ENCODE data around the gene LENEP. TPM values are rescaled to one million over a fixed set of nuclear protein-coding genes. Genes with fewer than 3 reads are reported as not detected.

Gene LENEP
- total RNA-seq, 1 donor from 2014 or later, result 1.1 TPM

DNA sequence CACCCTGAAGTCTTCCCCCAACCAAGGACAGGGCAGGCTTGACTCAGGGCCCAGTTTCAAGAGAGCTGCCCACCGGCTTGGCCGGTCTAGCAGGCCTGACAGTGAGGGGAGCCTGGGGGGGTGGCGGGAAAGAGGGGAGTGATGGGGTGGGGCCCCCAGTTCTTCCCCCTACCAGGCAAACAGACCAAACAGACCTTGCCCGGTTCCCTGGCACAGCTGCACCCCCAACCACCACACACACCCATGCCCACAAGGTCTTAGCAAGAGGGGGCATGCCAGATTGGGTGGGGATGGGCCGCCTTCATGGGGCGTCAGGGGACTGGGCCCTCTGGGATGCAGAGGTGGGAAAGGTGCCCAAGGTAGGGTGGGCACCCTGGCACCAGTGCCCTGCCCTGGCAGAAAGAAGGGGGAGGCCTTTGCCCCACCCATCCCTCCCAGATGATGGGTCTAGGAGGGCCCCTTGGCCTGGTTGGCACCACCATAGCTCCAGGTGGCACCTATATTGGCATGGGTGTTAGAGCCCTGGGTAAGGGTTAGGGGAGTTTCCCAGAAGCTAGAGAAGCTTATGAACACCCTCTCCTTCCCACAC, 18.1 kb downstream of the LENEP start:
- no peaks in the 10 kb centered on the region for H3K27me3 Mint-ChIP-seq
- peaks cover 28% of the 10 kb centered on the region for H3K4me1 Mint-ChIP-seq (ENCODE audit: unreplicated experiment)
- H3K36me3 Mint-ChIP-seq, result no peaks in the 10 kb centered on the region
- no peak for DNase-seq (ENCODE audit: extremely low spot score, unreplicated experiment)
- no peaks in the 10 kb centered on the region for H3K9me3 Mint-ChIP-seq
- TF ChIP-seq, protein P1, sequence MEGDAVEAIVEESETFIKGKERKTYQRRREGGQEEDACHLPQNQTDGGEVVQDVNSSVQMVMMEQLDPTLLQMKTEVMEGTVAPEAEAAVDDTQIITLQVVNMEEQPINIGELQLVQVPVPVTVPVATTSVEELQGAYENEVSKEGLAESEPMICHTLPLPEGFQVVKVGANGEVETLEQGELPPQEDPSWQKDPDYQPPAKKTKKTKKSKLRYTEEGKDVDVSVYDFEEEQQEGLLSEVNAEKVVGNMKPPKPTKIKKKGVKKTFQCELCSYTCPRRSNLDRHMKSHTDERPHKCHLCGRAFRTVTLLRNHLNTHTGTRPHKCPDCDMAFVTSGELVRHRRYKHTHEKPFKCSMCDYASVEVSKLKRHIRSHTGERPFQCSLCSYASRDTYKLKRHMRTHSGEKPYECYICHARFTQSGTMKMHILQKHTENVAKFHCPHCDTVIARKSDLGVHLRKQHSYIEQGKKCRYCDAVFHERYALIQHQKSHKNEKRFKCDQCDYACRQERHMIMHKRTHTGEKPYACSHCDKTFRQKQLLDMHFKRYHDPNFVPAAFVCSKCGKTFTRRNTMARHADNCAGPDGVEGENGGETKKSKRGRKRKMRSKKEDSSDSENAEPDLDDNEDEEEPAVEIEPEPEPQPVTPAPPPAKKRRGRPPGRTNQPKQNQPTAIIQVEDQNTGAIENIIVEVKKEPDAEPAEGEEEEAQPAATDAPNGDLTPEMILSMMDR (conservative IDR thresholded peaks at IDR 0.05), result no peak
- H3K27ac Mint-ChIP-seq, result peak overlapping the region; percentile 78
- no peak overlapping the region for H3K4me3 Mint-ChIP-seq

DNA sequence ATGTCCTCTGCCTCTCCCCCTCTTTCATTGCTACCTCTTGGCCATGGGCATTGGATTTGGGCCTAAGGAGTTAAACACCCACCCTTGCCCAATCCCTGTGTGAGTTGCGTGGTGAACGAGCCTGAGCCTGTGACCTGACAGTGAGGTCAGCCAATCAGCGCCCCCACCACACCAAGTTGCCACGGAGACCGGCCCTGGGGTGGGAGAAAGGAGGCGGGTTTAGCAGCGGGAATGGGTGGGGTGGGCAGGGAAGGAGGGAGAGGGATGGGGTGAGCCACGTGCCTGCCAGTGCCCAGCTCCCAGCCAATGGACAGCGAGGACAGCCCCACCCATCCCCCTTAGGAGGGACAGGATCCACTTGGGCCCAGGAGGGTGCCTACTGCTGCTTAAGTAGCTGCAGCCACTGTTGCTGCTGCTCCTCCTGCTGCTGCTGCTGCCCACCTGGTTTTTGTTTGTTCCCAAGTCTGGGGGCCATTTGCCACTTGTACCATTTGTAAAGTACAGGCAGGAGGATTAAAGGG, 18.7 kb downstream of the LENEP start:
- TF ChIP-seq, protein P1 (conservative IDR thresholded peaks at IDR 0.05), result no peak
- H3K27ac Mint-ChIP-seq, result peak overlapping the region; percentile 78
- DNase-seq (ENCODE audit: extremely low spot score, unreplicated experiment), result no peak
- no peaks in the 10 kb centered on the region for H3K36me3 Mint-ChIP-seq
- H3K4me3 Mint-ChIP-seq, result no peak overlapping the region
- H3K27me3 Mint-ChIP-seq, result no peaks in the 10 kb centered on the region
- peaks cover 24% of the 10 kb centered on the region for H3K4me1 Mint-ChIP-seq (ENCODE audit: unreplicated experiment)
- H3K9me3 Mint-ChIP-seq, result no peaks in the 10 kb centered on the region

DNA sequence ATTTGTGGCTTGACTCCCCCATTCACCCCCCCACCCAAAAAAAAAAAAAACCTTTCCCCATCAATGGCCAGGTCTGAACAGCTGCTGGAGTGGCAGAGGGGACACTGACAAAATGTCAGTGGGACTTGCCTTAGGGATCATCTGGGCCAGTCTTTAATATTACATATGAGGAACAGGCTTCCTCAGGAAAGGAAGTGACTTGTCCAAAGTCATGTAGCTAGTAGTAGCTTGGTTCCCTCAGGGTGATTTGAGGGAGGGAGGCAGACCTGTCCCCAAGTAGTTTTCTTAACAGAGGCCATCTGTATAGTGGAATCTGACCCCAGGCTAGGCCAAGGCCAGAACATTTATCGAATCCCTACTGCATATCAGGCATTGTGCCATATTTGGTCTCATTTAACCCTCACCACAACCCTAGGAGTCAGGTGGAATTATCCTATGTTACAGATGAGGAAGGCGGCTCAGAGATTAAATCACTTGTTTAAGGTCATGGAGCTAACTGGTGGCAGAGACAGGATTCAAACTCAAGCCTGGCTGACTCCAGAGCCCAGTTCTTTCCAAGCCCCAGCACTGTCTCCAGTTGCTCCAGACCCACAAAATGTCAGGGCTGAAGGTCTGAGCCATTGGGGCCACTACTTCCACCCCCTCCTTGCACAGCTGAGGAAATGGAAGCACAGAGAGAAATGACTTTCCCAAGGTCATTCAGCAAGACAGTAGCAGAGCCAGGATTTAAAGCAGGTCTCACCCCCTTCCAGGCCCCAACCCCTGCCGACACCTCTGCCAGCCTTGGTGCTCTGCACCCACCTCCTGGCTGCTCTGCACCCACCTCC, 19.6 kb downstream of the LENEP start:
- TF ChIP-seq, protein P1 (conservative IDR thresholded peaks at IDR 0.05), result no peak
- Mint-ChIP-seq H3K36me3 (no peaks in the 10 kb centered on the region), H3K4me3 (no peak overlapping the region), H3K27ac (peak overlapping the region; percentile 78), H3K9me3 (no peaks in the 10 kb centered on the region), H3K27me3 (no peaks in the 10 kb centered on the region), H3K4me1 (ENCODE audit: unreplicated experiment) (peaks cover 24% of the 10 kb centered on the region)
- no peak for DNase-seq (ENCODE audit: extremely low spot score, unreplicated experiment)

DNA sequence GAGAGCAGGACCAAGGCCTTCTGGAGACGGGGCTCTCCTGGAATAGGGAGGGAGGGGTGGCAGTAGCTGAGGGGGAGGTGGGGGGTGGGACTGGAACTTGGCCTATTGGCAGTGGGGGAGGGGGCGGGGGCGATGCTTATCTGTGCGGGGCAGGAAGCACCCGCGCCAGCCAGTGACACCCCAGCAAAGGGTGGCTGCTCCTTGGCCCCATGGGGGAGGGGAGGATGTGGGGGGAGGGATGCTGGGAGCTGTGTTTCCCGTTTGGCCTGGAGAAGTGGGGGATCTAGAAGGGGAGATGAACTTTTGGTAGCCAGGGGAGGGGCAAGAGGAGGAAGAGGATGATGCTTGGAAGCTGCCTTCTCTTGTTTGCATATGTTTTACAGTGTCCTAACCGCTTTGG, 20.2 kb downstream of the LENEP start:
- Mint-ChIP-seq H3K27ac (no peak overlapping the region), H3K9me3 (no peaks in the 10 kb centered on the region), H3K27me3 (no peaks in the 10 kb centered on the region), H3K36me3 (no peaks in the 10 kb centered on the region), H3K4me1 (ENCODE audit: unreplicated experiment) (peaks cover 24% of the 10 kb centered on the region), H3K4me3 (no peak overlapping the region)
- DNase-seq (ENCODE audit: extremely low spot score, unreplicated experiment), result no peak
- TF ChIP-seq, protein P1 (conservative IDR thresholded peaks at IDR 0.05), result no peak

DNA sequence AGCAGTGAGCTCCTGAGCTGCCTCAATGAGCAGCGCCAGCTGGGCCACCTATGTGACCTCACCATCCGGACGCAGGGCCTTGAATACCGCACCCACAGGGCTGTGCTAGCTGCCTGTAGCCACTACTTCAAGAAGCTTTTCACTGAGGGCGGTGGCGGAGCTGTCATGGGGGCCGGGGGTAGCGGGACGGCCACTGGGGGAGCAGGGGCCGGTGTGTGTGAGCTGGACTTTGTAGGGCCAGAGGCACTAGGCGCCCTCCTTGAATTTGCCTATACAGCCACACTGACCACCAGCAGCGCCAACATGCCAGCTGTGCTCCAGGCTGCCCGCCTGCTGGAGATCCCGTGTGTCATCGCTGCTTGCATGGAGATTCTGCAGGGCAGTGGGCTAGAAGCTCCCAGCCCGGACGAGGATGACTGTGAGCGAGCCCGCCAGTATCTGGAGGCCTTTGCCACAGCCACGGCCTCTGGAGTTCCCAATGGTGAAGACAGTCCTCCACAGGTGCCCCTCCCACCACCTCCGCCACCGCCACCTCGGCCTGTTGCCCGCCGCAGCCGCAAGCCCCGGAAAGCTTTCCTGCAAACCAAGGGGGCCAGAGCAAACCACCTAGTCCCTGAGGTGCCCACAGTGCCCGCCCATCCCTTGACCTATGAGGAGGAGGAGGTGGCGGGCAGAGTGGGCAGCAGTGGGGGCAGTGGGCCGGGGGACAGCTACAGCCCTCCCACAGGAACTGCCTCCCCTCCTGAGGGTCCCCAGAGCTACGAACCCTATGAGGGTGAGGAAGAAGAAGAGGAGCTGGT, 21.5 kb downstream of the LENEP start:
- H3K9me3 Mint-ChIP-seq, result no peaks in the 10 kb centered on the region

More for the DNA sequence above, 21.5 kb downstream of the LENEP start:
- TF ChIP-seq, protein P1 (conservative IDR thresholded peaks at IDR 0.05), result no peak
- H3K36me3 Mint-ChIP-seq, result no peaks in the 10 kb centered on the region
- no peak overlapping the region for H3K27ac Mint-ChIP-seq
- peaks cover 33% of the 10 kb centered on the region for H3K4me1 Mint-ChIP-seq (ENCODE audit: unreplicated experiment)
- no peaks in the 10 kb centered on the region for H3K27me3 Mint-ChIP-seq
- DNase-seq (ENCODE audit: extremely low spot score, unreplicated experiment), result no peak
- no peak overlapping the region for H3K4me3 Mint-ChIP-seq

All from type B pancreatic cell (in vitro differentiated cells).